HUES48 (cell line): ENCODE data around the gene PTPRN2.

ENCODE experiments used
- H3K27ac ChIP-seq: one replicate; pipeline ENCODE4 v1.7.0; 2013; ENCODE audit warnings: low read depth, low read length, inconsistent platforms
- H3K27me3 ChIP-seq: 2 replicates; pipeline ENCODE4 v1.6.1; 2013; ENCODE audit warnings: mild to moderate bottlenecking, low read length; ENCODE audit not compliant: control insufficient read depth, insufficient read depth
- H3K36me3 ChIP-seq: 2 replicates; pipeline ENCODE4 v1.6.1; 2013; ENCODE audit warnings: low read length; ENCODE audit not compliant: control insufficient read depth, insufficient read depth
- H3K4me1 ChIP-seq: 2 replicates; pipeline ENCODE4 v1.6.1; 2013; ENCODE audit warnings: mild to moderate bottlenecking, low read length; ENCODE audit not compliant: control insufficient read depth, insufficient read depth
- H3K4me3 ChIP-seq: 2 replicates; pipeline ENCODE4 v1.5.1; 2013; ENCODE audit warnings: mild to moderate bottlenecking, low read depth, low read length
- H3K9ac ChIP-seq: 2 replicates; pipeline ENCODE4 v1.6.1; 2013; ENCODE audit warnings: mild to moderate bottlenecking, low read depth, low read length, moderate library complexity
- H3K9me3 ChIP-seq: 2 replicates; pipeline ENCODE4 v1.6.1; 2013; ENCODE audit warnings: low read length; ENCODE audit not compliant: control insufficient read depth, insufficient read depth

Gene PTPRN2

DNA sequence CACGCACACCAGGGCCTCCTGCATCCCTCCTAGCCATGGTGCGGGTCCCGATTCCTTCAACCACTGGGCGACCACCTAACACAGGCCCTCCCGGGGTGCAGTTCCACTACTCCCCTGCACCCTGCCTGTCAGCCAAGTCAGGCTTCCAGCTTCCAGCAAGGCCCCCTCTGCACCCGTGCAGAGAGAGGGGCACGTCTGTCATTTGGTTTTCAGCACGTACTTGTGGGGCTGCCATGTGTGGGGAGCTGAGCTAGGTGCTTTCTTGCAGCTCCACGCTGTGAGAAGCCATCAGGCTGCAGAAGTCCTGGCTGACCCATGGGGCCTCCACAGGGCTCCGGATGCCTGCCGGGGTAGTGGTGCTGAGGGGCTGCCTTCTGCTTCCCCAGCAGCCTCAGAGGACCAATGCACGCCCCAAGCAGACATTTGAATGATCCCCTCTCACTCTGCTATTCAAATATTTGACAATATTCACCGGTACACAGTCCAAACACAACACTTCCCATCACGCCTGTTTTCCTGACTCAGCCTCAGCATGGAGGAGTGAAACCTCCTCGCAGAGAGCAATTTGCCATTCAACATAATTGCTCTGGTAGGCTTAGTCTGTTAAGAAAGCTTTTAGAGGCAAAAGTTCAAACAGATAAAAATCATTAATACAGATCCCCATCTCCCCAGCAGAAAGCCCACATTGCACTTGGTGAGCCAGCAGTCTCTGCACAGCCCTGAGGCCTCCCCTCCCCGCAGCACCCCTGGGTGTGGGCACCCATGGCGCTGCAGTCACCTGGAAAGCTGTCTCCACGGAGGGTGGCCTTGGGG is 449.9 kb downstream of the PTPRN2 start:
- Histone ChIP-seq H3K36me3 (no peaks in the 10 kb centered on the region), H3K27ac (no peak overlapping the region), H3K9ac (no peak overlapping the region)

GRCh38 chr7:158135931-158136330 is 451.7 kb downstream of the PTPRN2 start:
- H3K9me3 ChIP-seq, result peaks cover 88% of the 10 kb centered on the region
- H3K27ac ChIP-seq, result no peak overlapping the region
- H3K4me3 ChIP-seq, result no peak overlapping the region
- no peaks in the 10 kb centered on the region for H3K36me3 ChIP-seq
- no peak overlapping the region for H3K9ac ChIP-seq
- H3K27me3 ChIP-seq, result no peaks in the 10 kb centered on the region
- H3K4me1 ChIP-seq, result no peaks in the 10 kb centered on the region

More for the DNA sequence above, 449.9 kb downstream of the PTPRN2 start:
- peaks cover 88% of the 10 kb centered on the region for H3K9me3 ChIP-seq
- no peaks in the 10 kb centered on the region for H3K4me1 ChIP-seq
- H3K4me3 ChIP-seq, result no peak overlapping the region
- H3K27me3 ChIP-seq, result no peaks in the 10 kb centered on the region

- no peaks in the 10 kb centered on the region for H3K36me3 ChIP-seq
- H3K9ac ChIP-seq, result no peak overlapping the region
- H3K4me1 ChIP-seq, result no peaks in the 10 kb centered on the region
- H3K9me3 ChIP-seq, result peaks cover 91% of the 10 kb centered on the region
- H3K27me3 ChIP-seq, result no peaks in the 10 kb centered on the region
- H3K4me3 ChIP-seq, result no peak overlapping the region
- H3K27ac ChIP-seq, result no peak overlapping the region
Measured at GRCh38 chr7:158134824-158135223, 452.8 kb downstream of the PTPRN2 start.

- no peaks in the 10 kb centered on the region for H3K36me3 ChIP-seq
- peaks cover 91% of the 10 kb centered on the region for H3K9me3 ChIP-seq
- H3K27ac ChIP-seq, result no peak overlapping the region
- no peaks in the 10 kb centered on the region for H3K27me3 ChIP-seq
- no peak overlapping the region for H3K9ac ChIP-seq
- no peaks in the 10 kb centered on the region for H3K4me1 ChIP-seq
- no peak overlapping the region for H3K4me3 ChIP-seq
Measured at GRCh38 chr7:158133515-158134271, 453.9 kb downstream of the PTPRN2 start.

DNA sequence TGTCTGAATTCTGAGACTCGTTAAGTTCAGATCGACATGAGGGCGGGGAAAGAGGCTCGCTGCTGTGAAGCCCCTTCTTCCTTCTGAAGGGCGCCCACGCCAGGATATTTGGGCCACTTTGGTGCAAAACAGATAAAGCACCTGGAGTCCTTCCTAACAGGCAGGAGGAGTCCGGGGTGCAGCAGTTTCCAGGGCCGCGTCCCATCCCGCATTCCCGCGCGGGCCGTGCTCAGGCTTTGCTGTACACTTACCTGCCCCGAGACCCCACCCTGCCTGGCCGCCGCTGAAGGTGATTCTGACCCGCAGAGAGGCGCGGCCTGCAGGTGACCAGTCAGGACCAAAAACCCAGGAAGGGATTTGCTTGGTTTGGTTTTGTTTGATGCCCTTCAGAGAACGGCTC is 454.6 kb downstream of the PTPRN2 start:
- H3K9ac ChIP-seq, result no peak overlapping the region
- H3K27me3 ChIP-seq, result no peaks in the 10 kb centered on the region
- H3K27ac ChIP-seq, result no peak overlapping the region
- H3K9me3 ChIP-seq, result peaks cover 91% of the 10 kb centered on the region
- H3K36me3 ChIP-seq, result no peaks in the 10 kb centered on the region
- no peak overlapping the region for H3K4me3 ChIP-seq
- H3K4me1 ChIP-seq, result no peaks in the 10 kb centered on the region

DNA sequence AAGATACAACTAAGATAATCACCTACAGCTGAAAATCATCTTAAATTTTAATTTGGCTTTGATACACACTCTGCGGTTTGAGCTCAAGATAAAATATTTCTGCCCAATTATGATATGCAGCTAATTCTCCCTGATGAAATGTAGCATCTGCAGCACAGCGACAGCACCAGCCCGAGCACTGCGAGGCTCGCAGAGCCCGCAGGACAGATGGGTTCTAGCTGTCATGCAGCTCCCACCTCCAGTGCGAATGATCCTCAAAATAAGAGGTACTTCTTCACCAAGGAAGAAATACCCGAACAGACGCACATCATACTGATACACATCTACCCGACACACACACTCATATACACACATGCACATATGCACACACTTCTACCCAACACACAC is 457.6 kb downstream of the PTPRN2 start:
- Histone ChIP-seq H3K9ac (no peak overlapping the region), H3K4me3 (no peak overlapping the region), H3K27me3 (no peaks in the 10 kb centered on the region), H3K9me3 (peaks cover 88% of the 10 kb centered on the region), H3K27ac (no peak overlapping the region), H3K36me3 (no peaks in the 10 kb centered on the region), H3K4me1 (no peaks in the 10 kb centered on the region)

DNA sequence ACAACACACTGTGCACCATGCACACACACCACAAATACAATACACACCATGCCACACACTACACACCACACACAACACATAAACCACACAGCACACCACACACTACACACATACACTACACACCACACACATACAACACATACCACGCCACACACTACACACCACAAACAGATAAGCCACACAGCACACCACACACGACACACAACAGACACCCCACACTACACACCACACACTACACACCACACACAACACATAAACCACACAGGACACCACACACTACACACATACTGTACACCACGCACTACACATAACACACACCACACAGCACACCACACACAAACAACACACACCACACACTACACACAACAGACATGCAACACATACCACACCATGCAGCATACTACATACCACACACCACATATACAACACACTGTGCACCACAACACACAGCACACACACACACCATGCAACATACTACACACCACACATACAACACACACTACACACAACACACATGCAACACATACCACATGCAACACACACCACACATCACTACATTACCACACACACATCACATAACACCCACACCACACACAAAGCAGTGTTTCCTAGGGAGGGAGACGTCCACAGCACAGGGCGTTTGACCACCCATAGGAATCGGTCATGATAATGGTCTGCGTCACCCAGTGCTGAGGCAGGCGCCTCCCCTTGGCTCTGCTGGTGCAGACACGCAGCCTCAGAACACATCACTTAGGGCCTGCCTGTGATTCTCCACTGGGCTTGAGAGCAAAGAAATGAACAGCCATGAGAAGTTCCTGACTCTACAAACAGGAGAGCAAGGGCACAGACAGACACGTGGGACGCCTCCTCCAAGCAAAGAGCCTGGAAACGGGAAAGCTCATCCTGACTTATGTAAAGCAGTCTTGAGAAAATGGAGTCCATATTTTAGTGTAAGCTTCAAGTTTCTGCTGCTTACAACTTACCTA is 458.3 kb downstream of the PTPRN2 start:
- Histone ChIP-seq H3K27ac (no peak overlapping the region), H3K9me3 (peaks cover 89% of the 10 kb centered on the region), H3K36me3 (no peaks in the 10 kb centered on the region), H3K4me1 (no peaks in the 10 kb centered on the region), H3K4me3 (peak overlapping the region; percentile 0; the same call in 1 of the 2 replicates), H3K9ac (no peak overlapping the region), H3K27me3 (no peaks in the 10 kb centered on the region)

DNA sequence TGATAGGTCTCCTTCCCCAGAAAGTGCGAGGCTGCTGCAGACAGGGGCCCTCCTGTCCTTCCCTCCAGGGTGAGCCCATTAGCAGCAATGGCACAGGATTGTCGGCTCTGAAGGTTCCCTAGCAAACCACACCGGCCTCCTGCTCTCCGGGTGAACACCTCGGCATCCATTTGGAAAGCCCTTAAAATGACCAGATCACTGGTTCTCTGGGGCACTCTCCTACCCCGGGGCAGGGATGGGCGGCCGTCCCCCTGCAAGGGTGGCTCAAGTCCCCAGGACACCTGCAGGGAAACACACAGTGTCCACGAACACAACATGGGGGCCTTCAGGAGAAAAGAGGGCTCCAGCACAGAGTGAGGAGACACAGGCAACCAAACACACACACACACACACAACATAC is 459.1 kb downstream of the PTPRN2 start:
- Histone ChIP-seq H3K4me1 (no peaks in the 10 kb centered on the region), H3K9me3 (peaks cover 88% of the 10 kb centered on the region), H3K27ac (no peak overlapping the region), H3K27me3 (no peaks in the 10 kb centered on the region), H3K36me3 (no peaks in the 10 kb centered on the region), H3K9ac (no peak overlapping the region), H3K4me3 (0 out of 2 replicates have a peak overlapping the region, but pooled peaks have one; percentile 0)

- peaks cover 88% of the 10 kb centered on the region for H3K9me3 ChIP-seq
- H3K4me3 ChIP-seq, result no peak overlapping the region
- H3K27me3 ChIP-seq, result no peaks in the 10 kb centered on the region
- H3K4me1 ChIP-seq, result no peaks in the 10 kb centered on the region
- no peaks in the 10 kb centered on the region for H3K36me3 ChIP-seq
- H3K27ac ChIP-seq, result no peak overlapping the region
- H3K9ac ChIP-seq, result no peak overlapping the region
Measured at GRCh38 chr7:158127241-158127640, 460.4 kb downstream of the PTPRN2 start.

DNA sequence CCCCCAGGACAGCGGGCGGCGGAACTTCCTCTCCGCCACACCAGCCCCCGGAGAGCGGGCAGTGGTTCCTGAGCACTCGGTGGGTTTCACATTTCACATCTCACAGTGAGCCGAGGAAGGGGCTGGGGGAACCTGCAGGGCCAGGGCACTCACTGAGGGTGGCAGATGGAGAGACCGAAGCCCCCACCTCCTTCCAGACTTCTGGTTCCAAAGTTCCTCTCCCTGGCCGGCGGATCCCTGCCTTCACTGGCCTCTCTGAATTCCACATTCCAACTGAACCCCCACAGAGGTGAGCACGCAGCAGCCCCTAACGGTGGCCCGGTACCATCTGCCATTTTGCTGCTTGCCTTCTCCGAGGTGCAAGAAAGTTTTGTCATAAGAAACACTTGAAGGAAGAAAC is 461.0 kb downstream of the PTPRN2 start:
- peaks cover 88% of the 10 kb centered on the region for H3K9me3 ChIP-seq
- H3K27ac ChIP-seq, result no peak overlapping the region
- H3K4me3 ChIP-seq, result no peak overlapping the region

More for the DNA sequence above, 461.0 kb downstream of the PTPRN2 start:
- no peak overlapping the region for H3K9ac ChIP-seq
- no peaks in the 10 kb centered on the region for H3K36me3 ChIP-seq
- no peaks in the 10 kb centered on the region for H3K4me1 ChIP-seq
- H3K27me3 ChIP-seq, result no peaks in the 10 kb centered on the region
